Activated CD4-positive, alpha-beta T cell treated with anti-CD3 and anti-CD28 coated beads, Interleukin-2, Interleukin-6, amounts not matched to agents 100 ng/mL and 50 ng/mL, durations not matched to agents 16 hours and 8 hours (primary cell): ENCODE measurements around the gene PSORS1C2.

Experiments used
- DNase-seq: peaks from one replicate; pipeline ENCODE4 v3.0.0-alpha.2; 2020

PSORS1C2 gene

DNA sequence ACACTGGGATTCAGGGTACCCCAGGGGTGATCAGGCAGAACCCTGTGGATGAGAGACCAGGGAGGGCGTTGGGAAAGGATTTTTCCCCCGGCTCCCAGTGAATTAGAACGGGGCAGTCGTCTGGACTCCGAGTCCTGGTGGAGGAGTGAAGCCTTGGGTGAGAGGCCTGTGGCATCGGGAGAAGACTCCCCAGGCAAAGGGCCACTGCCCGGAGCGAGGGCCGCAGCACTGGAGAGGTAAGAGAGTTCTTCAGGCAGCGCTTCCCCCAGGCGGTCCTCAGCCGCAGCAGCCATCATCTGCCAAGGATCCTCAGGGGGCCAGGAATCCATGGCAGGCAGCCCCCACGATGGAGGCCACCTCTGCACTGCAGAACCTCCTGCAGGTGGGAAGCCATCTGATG, 27.2 kb downstream of the PSORS1C2 start:
- no peak for DNase-seq

DNA sequence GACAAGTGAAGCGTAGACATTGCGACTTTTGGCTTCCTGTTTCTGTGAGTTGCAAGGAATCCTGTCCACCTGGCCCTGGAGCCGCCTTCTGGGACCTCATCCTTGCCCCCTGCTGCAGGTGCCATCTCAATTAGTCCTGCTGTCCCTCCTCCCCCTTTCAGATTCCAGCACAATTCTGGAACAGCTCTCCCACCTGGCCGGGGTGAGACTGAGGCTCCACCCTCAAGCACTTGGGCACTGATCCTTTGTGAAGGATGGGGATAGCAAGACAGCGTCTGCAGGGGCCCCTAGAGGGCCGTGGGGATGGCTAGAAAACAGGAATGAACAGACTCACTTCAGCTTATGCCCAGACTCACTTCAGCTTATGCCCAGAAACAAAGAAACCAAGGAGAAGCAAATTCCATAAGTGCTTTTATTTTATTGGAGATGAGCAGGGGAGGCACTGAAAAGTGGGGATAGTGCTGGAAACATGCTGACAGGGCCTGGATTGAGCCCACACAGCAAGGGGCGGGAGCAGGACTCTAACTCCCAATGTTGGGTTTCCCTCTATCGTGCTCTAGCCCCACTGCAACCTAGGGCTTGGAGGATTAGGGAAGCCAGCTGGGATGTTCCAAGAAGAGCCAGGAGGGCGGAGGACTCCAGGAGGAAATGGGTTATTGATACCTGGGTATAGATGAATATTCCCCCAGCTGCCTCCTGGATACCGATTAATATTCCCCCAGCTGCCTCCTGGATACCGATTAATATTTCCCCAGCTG, 27.9 kb downstream of the PSORS1C2 start:
- no peak for DNase-seq

DNA sequence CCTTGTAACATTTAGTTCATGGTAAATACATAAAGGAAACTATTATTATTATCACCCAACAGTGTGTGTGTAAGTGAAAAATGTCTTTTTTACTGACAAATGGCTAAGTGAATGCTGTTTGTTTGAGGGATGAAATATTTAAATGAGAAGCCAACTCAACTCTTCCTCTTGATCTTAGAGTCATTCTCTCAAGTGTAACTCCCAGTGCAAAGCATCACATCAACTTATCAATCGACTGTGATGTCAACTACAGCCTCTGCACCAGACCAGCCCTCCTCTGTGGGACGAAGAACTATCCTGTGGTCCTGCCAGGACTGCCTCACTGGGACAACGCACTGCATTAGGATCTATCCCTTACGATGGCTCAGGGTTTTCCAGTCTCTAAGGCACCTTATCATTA, 31.8 kb downstream of the PSORS1C2 start:
- DNase-seq: no peak

DNA sequence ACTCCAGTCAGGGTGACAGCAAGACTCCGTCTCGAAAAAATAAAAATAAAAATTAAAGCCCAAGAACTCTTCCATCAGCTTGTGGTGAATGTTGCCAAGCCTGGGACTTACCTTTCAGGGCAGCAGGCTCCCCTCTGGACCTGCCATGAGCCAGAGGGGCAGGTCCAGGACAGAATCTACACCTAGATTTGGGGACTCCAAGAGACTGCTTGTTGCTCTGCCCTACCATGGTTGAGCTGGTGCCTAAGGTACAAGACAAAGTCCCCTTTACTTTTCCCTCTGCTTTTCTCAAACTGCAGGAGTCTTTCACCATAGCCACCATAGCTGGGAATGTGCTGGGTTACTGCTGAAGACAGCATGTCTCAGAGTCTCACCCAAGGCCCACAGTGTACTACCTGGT, 35.7 kb downstream of the PSORS1C2 start:
- DNase-seq: no peak

DNA sequence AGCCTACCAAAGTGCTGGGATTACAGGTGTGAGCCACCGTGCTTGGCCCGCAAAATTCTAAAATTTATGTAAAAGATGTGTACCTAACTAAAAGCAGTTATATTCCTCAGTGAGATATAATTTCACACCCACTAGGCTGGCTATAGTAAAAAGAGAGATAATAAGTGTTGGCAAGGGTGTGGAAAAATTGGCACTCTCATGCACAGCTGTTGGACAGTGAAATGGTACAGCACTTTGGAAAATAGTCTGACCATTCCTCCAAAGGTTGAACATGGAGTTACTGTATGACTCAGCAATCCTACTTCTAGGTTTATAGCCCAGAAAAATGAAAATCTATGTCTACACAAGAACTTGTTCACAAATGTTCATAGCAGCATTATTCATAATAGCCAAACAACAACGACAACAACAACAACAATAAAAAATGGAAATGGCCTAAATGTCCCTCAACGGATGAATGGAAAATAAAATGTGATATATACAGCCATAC, 40.4 kb downstream of the PSORS1C2 start:
- DNase-seq: no peak

DNA sequence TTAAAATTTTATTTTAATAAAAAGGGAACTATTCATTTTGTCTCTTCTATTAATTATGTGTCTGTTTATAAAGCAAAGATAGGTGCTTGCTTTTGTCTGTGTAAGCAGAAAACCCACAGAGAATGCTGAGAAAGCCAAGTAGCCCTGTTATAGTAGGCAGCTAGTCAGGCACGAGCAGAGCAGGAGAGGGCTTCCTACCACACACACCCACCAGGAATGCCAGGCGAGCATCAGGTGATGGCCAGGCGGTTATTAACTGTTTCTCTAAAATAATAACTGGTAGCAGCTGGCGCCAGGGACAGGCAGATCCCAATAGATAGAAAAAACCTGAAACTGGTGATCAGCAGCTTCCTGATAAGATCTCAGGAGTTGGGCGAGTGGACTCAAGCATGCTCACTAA, 42.2 kb downstream of the PSORS1C2 start:
- DNase-seq: no peak

DNA sequence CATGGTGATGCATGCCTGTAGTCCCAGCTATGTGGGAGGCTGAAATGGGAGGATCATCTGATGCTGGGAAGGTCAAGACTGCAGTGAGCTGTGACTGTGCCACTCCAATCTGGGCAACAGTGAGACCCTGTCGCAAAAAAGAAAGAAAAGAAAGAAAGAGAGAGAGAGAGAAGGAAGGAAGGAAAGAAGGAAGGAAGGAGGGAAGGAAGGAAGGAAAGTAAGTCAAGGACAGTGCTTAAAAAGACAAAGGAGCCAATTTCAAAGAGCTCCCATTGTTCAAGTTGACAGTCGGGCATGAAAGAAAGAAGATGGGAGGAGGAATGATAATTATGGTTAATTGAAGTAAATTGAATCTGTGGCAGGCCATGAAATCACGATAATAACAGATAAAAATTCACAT, 42.7 kb downstream of the PSORS1C2 start:
- no peak for DNase-seq

DNA sequence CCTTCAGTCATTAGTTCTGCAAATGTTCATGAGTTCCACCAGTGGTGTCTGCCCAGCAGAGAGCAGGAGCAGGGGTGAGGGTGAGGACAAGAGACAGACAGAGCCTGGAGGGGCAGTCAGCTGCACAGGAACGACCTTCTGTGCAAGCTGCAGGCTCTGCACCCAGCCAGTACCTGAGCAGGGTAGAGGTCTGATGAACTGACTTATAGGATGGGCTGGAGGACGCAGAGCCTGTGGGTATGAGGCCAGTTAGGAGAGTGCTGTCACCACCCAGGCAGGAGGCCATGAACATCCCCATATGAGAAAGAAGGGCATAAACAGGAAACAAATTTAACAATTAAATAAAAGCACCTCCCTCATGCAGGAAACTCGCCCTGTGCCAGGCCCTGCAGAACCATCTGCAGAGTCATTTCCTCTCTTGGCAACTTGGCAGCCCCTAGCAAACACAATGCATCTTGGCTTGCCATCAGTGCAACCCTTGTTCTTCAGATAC, 44.4 kb downstream of the PSORS1C2 start:
- peak; percentile 51 for DNase-seq

DNA sequence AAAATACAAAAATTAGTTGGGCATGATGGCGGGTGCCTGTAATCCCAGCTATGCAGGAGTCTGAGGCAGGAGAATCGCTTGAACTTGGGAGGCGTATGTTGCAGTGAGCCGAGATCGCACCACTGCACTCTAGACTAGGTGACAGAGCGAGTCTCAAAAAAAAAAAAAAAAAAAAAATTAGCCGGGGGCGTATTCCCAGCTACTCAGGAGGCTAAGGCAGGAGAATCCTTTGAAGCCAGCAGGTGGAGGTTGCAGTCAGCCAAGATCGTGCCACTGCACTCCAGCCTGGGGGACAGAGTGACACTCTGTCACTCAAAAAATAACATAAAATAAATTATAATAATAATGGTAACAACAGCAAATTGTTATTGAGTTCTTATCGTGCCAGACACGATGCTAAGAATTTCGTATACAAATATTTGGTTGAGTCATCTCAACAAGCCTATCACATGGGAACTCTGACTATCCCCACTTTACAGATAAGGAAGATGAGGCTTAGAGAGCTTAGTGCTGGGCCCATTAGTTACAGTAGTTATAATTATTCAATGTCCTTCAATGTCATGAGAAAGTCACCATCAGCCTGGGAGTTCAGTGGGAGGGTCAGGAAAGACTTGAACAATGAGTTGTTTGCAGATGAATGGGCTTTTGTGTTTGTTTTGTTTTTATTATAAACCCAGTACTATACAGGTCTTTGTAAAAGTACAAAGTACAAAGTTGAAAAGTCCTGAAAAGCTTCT, 45.9 kb downstream of the PSORS1C2 start:
- no peak for DNase-seq

DNA sequence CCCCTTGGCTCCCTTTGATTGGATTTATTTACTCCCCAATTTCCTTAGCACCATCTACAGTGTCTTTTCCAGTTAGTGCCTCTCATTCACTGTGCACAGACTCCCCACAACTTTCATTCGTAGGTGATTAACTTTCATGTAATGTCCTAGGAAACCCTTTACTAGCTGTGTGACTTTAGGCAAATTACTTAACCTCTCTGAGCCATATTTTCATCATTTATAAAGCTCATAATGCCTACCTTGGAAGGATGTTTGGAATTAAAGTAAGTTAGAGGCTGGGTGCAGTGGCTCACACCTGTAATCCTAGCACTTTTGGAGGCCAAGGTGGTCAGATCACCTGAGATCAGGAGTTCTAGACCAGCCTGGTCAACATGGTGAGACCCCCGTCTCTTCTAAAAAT, 46.6 kb downstream of the PSORS1C2 start:
- DNase-seq: no peak

DNA sequence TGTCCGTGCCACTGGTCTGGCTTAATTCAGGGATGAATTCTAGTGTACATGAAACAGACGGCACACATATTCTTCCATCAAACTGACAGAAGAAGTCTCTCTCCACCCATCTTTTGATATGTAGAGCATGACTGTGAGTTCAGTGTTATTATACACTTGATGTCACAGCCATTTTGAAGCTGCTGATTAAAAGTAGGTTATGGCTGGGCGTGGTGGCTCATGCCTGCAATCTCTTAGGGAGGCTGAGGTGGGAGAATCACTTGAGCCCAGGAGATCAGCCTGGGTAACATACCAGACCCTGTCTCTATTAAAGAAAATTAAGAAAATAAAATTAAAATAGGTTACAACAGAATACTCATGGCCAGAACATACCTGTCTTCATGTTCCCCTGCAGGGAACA, 47.2 kb downstream of the PSORS1C2 start:
- no peak for DNase-seq

DNA sequence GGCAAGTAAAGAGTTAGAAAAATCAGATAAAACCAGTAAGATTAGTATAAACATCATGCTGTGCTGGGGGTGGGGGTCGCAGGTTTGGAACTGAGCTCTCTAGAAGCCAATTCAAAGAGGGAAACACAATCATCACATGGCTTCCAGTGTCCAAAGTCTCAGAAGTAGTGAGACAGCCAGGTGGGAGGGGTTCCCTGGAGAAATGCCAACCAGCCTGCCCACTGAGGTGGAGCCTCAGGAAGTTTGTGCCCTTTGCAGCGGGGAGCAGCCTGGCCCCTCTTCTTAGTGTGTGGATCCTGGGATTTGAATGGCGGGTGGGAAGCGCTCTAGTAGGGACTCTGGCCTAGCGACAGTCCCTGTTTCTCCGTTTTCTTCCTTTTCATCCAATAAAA, 47.9 kb downstream of the PSORS1C2 start:
- DNase-seq: no peak

DNA sequence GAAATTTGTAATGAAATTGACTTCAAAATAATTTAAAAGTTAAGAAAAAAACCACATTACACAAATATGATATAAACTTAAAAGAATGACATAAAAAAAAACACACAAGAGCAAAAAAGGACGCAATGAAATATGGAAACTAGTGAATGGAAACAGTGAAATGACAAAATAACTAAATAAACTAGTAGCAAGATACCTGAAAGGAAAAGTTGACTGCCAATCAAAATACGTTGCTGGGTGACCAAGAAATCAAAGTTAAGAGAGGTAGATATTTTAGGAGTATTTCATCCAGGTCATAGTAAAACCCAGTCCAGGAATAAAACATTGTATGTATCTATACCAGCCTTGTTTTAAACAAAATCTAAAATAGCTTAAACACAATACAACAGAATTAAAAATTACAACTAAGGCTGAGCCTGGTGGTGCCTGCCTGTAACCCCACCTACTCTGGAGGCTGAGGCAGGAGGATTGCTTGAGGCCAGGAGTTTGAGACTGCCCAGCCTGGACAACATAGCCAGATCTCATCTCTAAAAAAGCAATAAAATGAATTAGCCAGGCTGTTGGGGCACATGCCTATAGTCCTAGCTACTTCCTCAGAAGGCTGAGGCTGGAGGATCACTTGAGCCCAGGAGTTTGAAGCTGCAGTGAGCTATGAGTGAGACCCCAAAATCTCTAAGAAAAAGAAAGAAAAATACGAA, 48.4 kb downstream of the PSORS1C2 start:
- DNase-seq: no peak
